ENCODE measurements around the gene BIN2. TPM values are rescaled to one million over a fixed set of nuclear protein-coding genes. Genes with fewer than 3 reads are reported as not detected.

Gene BIN2
- total RNA-seq, 4 donors from 2014 or later: 1.3 to 3.0 (median 2.5) TPM

DNA sequence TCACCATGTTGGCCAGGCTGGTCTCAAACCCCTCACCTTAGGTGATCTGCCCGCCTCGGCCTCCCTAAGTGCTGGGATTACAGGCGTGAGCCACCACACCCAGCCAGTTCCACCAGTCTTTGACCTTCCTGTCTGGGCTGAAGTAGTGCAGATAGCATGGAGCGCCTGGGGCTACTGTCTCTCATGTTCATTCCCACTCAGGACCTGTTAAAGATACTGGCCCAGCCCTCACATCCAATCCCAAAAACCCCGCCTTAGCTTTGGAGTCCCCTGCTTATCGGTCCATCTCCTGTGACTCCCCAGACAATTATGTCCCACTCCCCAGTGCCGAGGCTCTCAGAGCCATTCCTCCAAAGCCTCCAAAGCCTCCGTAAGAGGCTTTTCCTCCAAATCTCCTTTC is 34.5 kb upstream of the BIN2 start:
- Histone ChIP-seq H3K27ac (no peak overlapping the region), H3K9me3 (no peaks in the 10 kb centered on the region), H3K4me1 (no peaks in the 10 kb centered on the region), H3K27me3 (no peaks in the 10 kb centered on the region), H3K36me3 (no peaks in the 10 kb centered on the region), H3K4me3 (replicated peaks in 1 of 3) (no peak overlapping the region)
- TF ChIP-seq POLR2A (IDR thresholded peaks at IDR 0.05): no peak
- TF ChIP-seq, protein P1, sequence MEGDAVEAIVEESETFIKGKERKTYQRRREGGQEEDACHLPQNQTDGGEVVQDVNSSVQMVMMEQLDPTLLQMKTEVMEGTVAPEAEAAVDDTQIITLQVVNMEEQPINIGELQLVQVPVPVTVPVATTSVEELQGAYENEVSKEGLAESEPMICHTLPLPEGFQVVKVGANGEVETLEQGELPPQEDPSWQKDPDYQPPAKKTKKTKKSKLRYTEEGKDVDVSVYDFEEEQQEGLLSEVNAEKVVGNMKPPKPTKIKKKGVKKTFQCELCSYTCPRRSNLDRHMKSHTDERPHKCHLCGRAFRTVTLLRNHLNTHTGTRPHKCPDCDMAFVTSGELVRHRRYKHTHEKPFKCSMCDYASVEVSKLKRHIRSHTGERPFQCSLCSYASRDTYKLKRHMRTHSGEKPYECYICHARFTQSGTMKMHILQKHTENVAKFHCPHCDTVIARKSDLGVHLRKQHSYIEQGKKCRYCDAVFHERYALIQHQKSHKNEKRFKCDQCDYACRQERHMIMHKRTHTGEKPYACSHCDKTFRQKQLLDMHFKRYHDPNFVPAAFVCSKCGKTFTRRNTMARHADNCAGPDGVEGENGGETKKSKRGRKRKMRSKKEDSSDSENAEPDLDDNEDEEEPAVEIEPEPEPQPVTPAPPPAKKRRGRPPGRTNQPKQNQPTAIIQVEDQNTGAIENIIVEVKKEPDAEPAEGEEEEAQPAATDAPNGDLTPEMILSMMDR (IDR thresholded peaks at IDR 0.05): no peak
- 94 to 95% methylated on average over 8 of the region's 8 CpGs for WGBS, 2 donors
- intact Hi-C loops (cut with DNase I): no loop called here
- DNase-seq: no peak

DNA sequence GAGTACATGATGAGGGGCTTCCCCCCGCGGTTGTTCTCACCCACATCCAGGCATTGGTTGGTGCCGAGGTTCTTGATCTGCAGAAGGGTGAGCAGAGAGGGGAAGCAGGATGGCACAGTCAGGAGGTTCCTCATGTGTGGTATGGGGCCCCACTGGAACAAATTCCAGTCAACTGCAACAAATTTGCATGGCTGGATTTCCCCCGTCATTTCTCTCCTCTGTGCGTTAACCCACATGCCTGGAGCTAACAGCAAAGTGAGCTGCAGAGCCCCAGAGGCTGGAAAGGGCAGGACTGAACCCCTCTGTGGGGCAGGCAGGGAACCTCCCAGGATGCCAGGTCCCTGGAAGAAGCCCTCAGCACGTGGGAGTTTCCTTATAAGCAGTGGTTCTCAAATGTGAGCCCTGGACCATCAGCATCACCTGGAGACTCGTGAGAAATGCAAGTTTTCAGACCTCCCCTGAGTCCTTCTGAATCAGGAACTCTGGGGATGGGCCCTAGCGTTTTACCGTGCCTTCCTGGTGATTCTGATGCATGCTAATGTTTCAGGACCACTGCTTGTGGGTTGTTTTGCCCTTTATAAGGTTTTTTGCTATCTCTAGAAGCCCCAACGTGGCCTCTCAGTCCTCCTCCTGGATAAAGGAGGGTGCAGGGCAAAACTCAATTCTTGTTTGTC is 33.5 kb upstream of the BIN2 start:
- no peak for TF ChIP-seq POLR2A (IDR thresholded peaks at IDR 0.05)
- TF ChIP-seq, protein P1 (IDR thresholded peaks at IDR 0.05): no peak
- H3K36me3 ChIP-seq: no peaks in the 10 kb centered on the region
- H3K4me3 ChIP-seq (replicated peaks in 1 of 3): no peak overlapping the region
- no peaks in the 10 kb centered on the region for H3K27me3 ChIP-seq
- intact Hi-C loops (cut with DNase I): no loop called here
- no peaks in the 10 kb centered on the region for H3K4me1 ChIP-seq
- no peaks in the 10 kb centered on the region for H3K9me3 ChIP-seq
- no peak for DNase-seq
- WGBS, 2 donors: 87 to 88% methylated on average over 9 to 10 of the region's 10 CpGs
- no peak overlapping the region for H3K27ac ChIP-seq

DNA sequence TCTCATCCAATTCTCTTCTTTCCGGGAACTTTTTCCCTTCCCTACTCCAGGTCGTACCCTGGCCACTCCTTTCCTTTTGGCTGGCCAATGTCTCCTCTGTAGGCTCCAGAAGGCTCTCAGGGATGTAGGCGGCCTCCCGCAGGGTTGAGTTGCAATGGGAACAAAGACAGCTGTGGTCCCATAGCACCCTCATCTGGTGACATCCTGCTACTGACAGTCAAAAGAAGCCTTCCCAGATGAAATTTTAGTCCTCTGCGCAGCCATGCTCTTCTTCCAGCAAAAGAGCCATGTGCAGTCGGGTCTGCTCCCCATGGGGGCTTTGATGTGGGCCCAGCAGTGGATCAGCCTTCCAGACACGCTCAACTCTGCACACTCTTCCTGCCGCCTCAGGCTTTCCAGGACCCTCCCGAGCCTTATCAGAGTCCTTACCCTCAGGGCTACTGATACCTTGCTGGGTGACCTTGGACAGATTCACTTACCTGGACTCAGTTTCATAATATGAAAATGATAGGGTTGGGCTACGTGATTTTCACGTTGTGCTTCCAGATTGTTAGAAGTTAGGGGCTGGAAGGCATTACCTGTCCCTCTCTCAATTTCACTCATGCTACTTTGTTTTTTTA is 28.0 kb upstream of the BIN2 start:
- Histone ChIP-seq H3K4me3 (replicated peaks in 1 of 3) (no peak overlapping the region), H3K27ac (no peak overlapping the region), H3K36me3 (no peaks in the 10 kb centered on the region), H3K27me3 (no peaks in the 10 kb centered on the region), H3K9me3 (no peaks in the 10 kb centered on the region), H3K4me1 (no peaks in the 10 kb centered on the region)
- TF ChIP-seq POLR2A (IDR thresholded peaks at IDR 0.05): no peak
- TF ChIP-seq, protein P1 (IDR thresholded peaks at IDR 0.05): peak in 5 of 6 experiments; percentile 10 to 52 (median 36)
- peak; percentile 29 for DNase-seq
- intact Hi-C loops (cut with DNase I): no loop called here
- WGBS, 2 donors: 34 to 47% methylated on average over 11 of the region's 11 CpGs

DNA sequence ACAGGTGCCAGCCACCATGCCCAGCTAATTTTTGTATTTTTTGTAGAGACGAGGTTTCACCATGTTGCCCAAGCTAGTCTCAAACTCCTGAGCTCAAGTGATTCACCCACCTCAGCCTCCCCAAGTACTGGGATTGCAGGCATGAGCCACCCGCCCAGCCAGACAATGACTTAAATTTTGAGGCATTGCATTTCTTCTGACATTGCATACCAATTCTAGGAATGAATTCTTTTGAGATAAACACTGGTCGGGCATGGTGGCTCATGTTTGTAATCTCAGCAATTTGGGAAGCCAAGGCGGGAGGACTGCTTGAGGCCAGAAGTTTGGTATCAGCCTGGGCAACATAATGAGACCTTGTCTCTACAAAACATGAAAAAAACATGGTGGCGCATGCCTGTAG is 25.1 kb upstream of the BIN2 start:
- Histone ChIP-seq H3K4me3 (replicated peaks in 1 of 3) (no peak overlapping the region), H3K9me3 (no peaks in the 10 kb centered on the region), H3K27me3 (no peaks in the 10 kb centered on the region), H3K4me1 (no peaks in the 10 kb centered on the region), H3K36me3 (no peaks in the 10 kb centered on the region), H3K27ac (no peak overlapping the region)
- 90 to 92% methylated on average over 5 of the region's 5 CpGs for WGBS, 2 donors
- intact Hi-C loops (cut with DNase I): loop anchor here (10.0 kb wide), 1 partner anchor 524 kb away; no protein-coding TSS in a partner anchor
- TF ChIP-seq POLR2A (IDR thresholded peaks at IDR 0.05): no peak
- TF ChIP-seq, protein P1 (IDR thresholded peaks at IDR 0.05): no peak
- DNase-seq: no peak

DNA sequence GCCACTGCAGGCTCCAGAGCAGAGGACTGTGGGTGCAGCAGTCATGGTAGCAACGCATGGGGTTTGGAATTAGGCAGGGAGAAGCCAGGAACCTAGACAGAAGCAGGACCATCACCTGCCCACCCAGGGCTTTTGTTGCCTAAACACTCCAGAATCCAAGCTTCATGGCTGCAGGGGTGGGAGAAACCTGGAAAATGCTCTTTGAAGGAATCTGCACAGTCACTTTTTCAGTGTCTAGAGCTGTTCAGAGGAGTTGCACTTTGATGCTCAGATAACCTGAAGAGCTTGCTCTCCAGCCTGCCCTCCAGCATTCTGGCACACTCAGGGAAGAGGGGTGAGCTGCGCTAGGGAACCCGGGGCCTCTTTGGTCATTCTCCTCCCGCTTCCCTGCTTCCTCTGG is 24.1 kb upstream of the BIN2 start:
- Histone ChIP-seq H3K4me1 (no peaks in the 10 kb centered on the region), H3K27ac (no peak overlapping the region), H3K4me3 (replicated peaks in 1 of 3) (no peak overlapping the region), H3K36me3 (no peaks in the 10 kb centered on the region), H3K9me3 (no peaks in the 10 kb centered on the region), H3K27me3 (no peaks in the 10 kb centered on the region)
- intact Hi-C loops (cut with DNase I): loop anchor here (10.0 kb wide), 1 partner anchor 523 kb away; no protein-coding TSS in a partner anchor
- DNase-seq: no peak
- 72 to 77% methylated on average over 4 of the region's 4 CpGs for WGBS, 2 donors
- TF ChIP-seq POLR2A (IDR thresholded peaks at IDR 0.05): no peak
- TF ChIP-seq, protein P1 (IDR thresholded peaks at IDR 0.05): no peak
